NT2/D1 (cell line): ENCODE results near the gene FOXP1.

Source experiments
- DNase-seq: peaks from one replicate; pipeline ENCODE4 v3.0.0-alpha.2; 2011; ENCODE audit warnings: low read depth, low spot score
- H3K27me3 ChIP-seq: 2 replicates; pipeline ENCODE4 v1.6.0; 2011; ENCODE audit warnings: mild to moderate bottlenecking; ENCODE audit not compliant: insufficient read length, insufficient read depth
- H3K36me3 ChIP-seq: 2 replicates; pipeline ENCODE4 v1.6.1; 2011; ENCODE audit warnings: mild to moderate bottlenecking, low read length, mixed read lengths; ENCODE audit not compliant: insufficient read depth, insufficient read length
- H3K4me1 ChIP-seq: 2 replicates; pipeline ENCODE4 v1.5.1; 2011; ENCODE audit not compliant: insufficient read depth, insufficient read length
- H3K4me3 ChIP-seq: 2 replicates; pipeline ENCODE4 v1.5.1; 2011; ENCODE audit warnings: low read depth; ENCODE audit not compliant: insufficient read length
- H3K9ac ChIP-seq: 2 replicates; pipeline ENCODE4 v1.6.0; 2011; ENCODE audit warnings: low read depth; ENCODE audit not compliant: insufficient read length
- H3K9me3 ChIP-seq: 2 replicates; pipeline ENCODE4 v1.5.1; 2011; ENCODE audit warnings: mild to moderate bottlenecking, low read length; ENCODE audit not compliant: insufficient read depth
- SUZ12 ChIP-seq: IDR thresholded peaks from 2 replicates; pipeline ENCODE4 v1.6.1; 2011; ENCODE audit not compliant: insufficient read length, insufficient read depth; ENCODE audit errors: extremely low read depth
- YY1 ChIP-seq: IDR thresholded peaks from 2 replicates; pipeline ENCODE4 v1.6.1; 2011; ENCODE audit not compliant: insufficient read length, insufficient read depth
- ZNF274 ChIP-seq: IDR thresholded peaks from 2 replicates; pipeline ENCODE4 v1.6.1; 2011; ENCODE audit warnings: mild to moderate bottlenecking, low read depth, low read length

Gene FOXP1

DNA sequence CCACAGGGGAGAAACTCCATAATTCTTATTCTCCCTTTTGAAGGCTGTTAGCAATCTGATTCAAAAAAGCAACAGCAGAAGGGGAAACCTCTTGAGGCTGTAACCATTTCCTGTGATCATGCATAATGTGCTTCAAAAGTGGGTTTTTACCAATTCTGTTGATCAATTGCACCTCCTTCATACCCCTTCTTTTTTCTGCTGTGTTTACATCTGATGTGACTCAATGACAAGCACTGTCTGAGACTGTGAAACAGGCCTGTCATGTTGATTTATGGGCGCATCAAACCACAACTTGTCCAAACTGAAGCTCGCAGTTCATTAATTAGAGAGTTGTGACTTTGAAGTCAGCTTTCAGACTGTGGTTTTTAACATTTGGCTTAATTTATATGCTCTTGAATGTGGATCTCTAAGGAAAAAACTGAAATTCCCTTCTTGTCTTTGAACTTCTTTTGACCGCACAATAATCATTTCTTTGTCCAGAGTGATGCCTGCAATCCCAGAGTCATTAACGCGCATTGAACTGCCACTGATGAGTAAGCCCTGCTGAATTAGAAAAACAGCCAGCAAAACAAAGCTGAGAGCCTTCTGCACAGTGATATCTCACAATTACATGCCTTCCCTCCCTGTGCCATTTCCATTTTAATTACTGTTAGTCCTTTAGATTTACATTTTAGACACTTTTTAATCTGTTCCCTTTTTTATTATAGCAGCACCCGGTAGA lies 532.8 kb downstream of the FOXP1 start:
- H3K27me3 ChIP-seq, result no peaks in the 10 kb centered on the region
- peaks cover 30% of the 10 kb centered on the region for H3K36me3 ChIP-seq
- no peak for DNase-seq
- peaks cover 5% of the 10 kb centered on the region for H3K4me1 ChIP-seq
- TF ChIP-seq YY1, result no peak
- no peak for TF ChIP-seq ZNF274
- TF ChIP-seq SUZ12, result no peak
- H3K9ac ChIP-seq, result no peak overlapping the region
- H3K4me3 ChIP-seq, result no peak overlapping the region
- no peaks in the 10 kb centered on the region for H3K9me3 ChIP-seq

DNA sequence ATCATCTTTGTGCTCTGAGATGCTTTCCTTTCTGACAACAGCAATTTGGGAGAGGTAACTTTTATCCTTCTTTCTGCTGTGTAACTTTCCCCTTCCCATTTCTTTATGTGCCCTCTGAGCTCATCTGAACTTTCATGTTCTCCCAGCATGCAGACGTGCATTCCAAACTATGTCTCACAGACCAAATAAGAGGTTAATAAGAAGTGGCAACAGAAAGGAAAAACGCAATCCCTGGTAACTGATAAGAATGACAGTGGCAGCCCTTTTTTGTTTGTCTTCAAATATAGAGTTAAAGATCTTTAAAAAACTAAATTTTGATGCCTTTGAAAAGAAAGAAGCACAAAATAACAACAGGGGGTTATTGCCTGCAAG lies 533.4 kb downstream of the FOXP1 start:
- TF ChIP-seq YY1, result no peak
- TF ChIP-seq SUZ12, result no peak
- TF ChIP-seq ZNF274, result no peak
- peaks cover 5% of the 10 kb centered on the region for H3K4me1 ChIP-seq

DNA sequence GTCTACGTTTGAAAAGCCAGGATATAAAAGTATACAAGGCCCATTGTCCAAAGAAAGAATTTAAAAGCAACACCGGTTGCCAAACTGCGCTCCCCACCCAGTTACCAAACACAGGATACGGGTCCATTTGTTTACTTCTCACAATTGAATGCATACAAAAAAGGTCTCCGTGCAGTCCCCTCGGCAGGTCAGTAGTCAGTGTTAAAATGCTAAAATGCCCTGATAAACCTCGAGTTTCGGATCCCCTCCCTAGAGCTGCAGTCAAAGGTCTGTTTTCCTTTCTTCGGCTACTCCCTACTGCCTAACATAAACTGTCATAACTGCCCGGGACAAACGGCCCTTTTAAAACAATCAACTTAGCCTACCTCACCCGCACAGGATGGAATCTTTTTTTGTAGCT lies 534.6 kb downstream of the FOXP1 start:
- no peak for DNase-seq
- Histone ChIP-seq H3K4me1 (peaks cover 5% of the 10 kb centered on the region), H3K36me3 (peaks cover 40% of the 10 kb centered on the region), H3K9me3 (no peaks in the 10 kb centered on the region), H3K27me3 (no peaks in the 10 kb centered on the region), H3K9ac (no peak overlapping the region), H3K4me3 (no peak overlapping the region)
- TF ChIP-seq SUZ12 (no peak), ZNF274 (no peak), YY1 (no peak)

More for the DNA sequence above, 533.4 kb downstream of the FOXP1 start:
- Histone ChIP-seq H3K9me3 (no peaks in the 10 kb centered on the region), H3K27me3 (no peaks in the 10 kb centered on the region), H3K9ac (no peak overlapping the region), H3K36me3 (peaks cover 35% of the 10 kb centered on the region), H3K4me3 (no peak overlapping the region)
- no peak for DNase-seq

DNA sequence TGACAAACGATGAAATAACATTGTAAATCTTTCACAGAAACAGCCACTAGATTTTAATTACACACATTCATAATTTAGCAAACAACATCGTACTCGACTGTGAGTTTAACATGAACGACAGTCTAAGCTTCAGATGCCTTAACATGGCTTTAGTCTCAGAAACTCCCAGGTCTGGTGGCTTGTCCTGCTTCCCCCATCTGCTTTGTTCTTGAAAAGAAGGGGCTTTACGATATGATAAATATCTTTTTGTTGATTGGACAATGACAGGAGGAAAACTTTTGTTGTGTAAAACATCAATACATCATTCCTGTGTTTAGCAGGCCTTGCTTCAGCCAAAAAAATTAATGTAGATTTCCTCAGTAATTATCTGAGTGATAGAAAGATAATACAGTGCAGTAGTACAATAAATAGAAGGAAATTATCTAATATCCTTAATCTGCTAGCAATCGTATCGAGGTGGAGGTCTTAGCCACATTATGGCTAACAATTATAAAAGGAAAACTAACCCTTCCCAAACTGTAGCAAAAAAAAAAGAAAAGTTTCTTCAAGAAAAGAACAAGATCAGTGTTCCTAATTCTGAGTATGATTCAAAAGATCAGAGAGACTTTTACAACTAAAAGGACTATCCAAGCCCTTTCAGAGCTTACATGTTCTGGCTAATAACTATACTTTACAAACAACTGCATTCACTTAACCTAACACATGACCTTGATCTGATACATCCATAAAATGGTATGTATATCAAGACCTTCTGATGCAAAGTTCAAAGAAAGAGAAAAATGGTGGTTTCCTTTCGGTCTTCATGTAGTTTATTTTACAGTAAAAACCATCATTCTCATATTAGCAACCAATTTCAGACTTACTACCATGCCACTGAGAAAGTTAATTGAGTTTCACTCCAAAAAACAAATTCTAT lies 535.7 kb downstream of the FOXP1 start:
- no peak for DNase-seq
- no peak overlapping the region for H3K9ac ChIP-seq
- H3K9me3 ChIP-seq, result no peaks in the 10 kb centered on the region
- no peak for TF ChIP-seq ZNF274
- no peak for TF ChIP-seq SUZ12
- no peak for TF ChIP-seq YY1
- H3K36me3 ChIP-seq, result peaks cover 34% of the 10 kb centered on the region
- no peak overlapping the region for H3K4me3 ChIP-seq
- peaks cover 5% of the 10 kb centered on the region for H3K4me1 ChIP-seq
- no peaks in the 10 kb centered on the region for H3K27me3 ChIP-seq

DNA sequence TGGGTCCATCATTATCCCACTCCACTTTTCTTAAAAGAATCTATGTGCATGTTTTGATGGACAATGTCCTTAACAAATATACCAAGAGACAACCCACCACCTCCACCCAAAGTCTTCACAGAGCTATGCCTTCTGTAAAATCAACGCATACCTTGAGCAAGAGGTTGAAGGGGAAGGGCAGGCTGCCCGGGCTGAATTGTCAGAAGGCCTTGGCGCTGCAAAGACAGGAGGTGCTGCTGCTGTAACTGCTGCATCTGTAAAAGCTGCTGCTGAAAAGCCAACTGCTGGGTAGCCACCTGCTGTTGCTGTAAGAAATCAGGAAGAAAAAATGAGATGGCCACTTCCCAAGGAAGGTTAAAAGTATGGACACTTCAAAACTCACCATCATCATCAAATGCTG lies 536.7 kb downstream of the FOXP1 start:
- peaks cover 5% of the 10 kb centered on the region for H3K4me1 ChIP-seq
- no peak overlapping the region for H3K4me3 ChIP-seq
- no peak overlapping the region for H3K9ac ChIP-seq
- H3K9me3 ChIP-seq, result no peaks in the 10 kb centered on the region
- no peak for DNase-seq
- peaks cover 29% of the 10 kb centered on the region for H3K36me3 ChIP-seq
- TF ChIP-seq SUZ12 (no peak), ZNF274 (no peak), YY1 (no peak)
- H3K27me3 ChIP-seq, result no peaks in the 10 kb centered on the region

DNA sequence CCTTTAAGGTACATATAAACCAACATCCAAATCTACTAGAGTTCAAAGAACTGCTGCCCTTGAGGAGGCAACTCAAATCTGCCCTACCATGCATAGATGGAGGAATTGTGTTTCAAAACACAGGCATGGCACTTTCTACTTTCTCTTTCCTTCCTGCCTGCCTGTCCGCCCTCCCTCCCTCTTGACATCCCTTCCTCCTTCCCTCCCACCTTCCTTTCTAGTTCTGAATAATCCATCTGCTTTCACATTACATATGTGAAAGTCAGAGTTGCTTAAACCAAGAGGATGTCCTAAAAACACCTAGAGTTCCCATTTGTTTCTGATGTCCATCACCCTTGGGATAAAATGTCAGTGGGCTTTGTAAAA lies 537.6 kb downstream of the FOXP1 start:
- Histone ChIP-seq H3K27me3 (no peaks in the 10 kb centered on the region), H3K9ac (no peak overlapping the region), H3K9me3 (no peaks in the 10 kb centered on the region), H3K4me3 (no peak overlapping the region), H3K36me3 (peaks cover 25% of the 10 kb centered on the region), H3K4me1 (peaks cover 5% of the 10 kb centered on the region)
- TF ChIP-seq SUZ12 (no peak), YY1 (no peak), ZNF274 (no peak)
- no peak for DNase-seq

DNA sequence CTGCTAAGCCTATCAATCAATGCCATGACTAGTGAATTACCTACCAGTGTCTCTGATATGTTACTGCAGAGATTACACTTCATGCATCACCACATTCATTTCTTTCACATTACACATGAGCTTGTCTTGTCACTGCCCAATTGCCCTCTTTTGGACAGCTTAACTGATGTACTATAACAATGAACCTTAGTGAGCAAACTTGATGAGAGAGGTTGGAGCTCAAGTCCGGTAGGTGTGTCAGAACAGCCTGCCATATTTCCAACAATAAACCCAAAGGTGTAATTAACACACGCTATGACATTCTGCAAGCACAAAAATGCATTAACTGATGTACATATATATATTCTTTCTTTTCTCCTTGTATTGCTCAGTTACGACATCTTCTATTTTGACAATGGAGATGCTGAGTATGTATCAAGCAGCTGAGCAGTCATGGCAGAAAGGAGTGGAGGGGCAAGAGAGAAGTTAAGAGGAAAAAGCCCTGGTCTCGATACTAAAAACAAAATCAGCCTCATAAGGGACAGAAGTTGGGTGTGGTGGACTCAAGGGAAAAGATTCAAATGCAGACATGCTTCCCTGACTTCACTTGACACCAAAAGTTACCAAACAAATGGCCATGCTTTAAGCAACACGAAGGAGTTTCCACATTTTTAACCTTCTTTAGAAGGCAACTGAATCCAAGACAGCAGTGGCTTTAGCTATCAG lies 538.2 kb downstream of the FOXP1 start:
- Histone ChIP-seq H3K27me3 (no peaks in the 10 kb centered on the region), H3K9me3 (no peaks in the 10 kb centered on the region), H3K4me1 (peaks cover 3% of the 10 kb centered on the region), H3K36me3 (peaks cover 29% of the 10 kb centered on the region), H3K4me3 (no peak overlapping the region), H3K9ac (no peak overlapping the region)
- TF ChIP-seq SUZ12, result no peak
- TF ChIP-seq YY1, result no peak
- no peak for TF ChIP-seq ZNF274
- no peak for DNase-seq
